Peyer's patch (tissue), 4 donors: Measurements from ENCODE around the gene GPRIN2.

Experiments
- CTCF ChIP-seq, 6 experiments: fragments of 450-650 bp in 4 of 6; fragments of 200-600 bp in 2 of 6; sonication (generic) in 1 of 6; IDR thresholded peaks; one replicate each; pipeline ENCODE4 v1.5.1; 2017 to 2019; ENCODE audit warnings: antibody characterized with exemption in 6 of 6, mild to moderate bottlenecking in 3 of 6, moderate library complexity in 1 of 6
- POLR2A ChIP-seq, 2 donors: fragments of 450-650 bp; IDR thresholded peaks; one replicate each; pipeline ENCODE4 v1.5.1; 2017; ENCODE audit warnings: antibody characterized with exemption in 2 of 2, mild to moderate bottlenecking in 2 of 2, moderate library complexity in 2 of 2

- TF ChIP-seq CTCF (IDR thresholded peaks at IDR 0.05) = no peak
- TF ChIP-seq POLR2A (IDR thresholded peaks at IDR 0.05) = no peak
These were observed 3.9 kb upstream of the GPRIN2 start for GRCh38 chr10:46560381-46560780.
